Lung (tissue), 12 donors: ENCODE measurements around the gene GPR142. TPM values are rescaled to one million over a fixed set of nuclear protein-coding genes. Genes with fewer than 3 reads are reported as not detected.

ENCODE experiments used
- ATAC-seq: fragments of 200-7000 bp; cut with Tn5 transposase; one replicate; pipeline ENCODE4 v1.9.1; 2020; ENCODE audit warnings: moderate number of reproducible peaks; ENCODE audit not compliant: insufficient read depth, low FRiP score
- DNase-seq, 3 donors: peaks; one replicate each; pipeline ENCODE4 v3.0.0-alpha.2; 2013 to 2017
- H3K27ac ChIP-seq, 2 donors: one replicate each; pipeline ENCODE4 v1.5.1; 2013; ENCODE audit warnings: mild to moderate bottlenecking in 2 of 2, moderate library complexity in 2 of 2, control low read depth in 1 of 2, inconsistent platforms in 1 of 2, low read depth in 1 of 2, low read length in 1 of 2
- H3K27me3 ChIP-seq, 3 donors: one replicate each; pipeline ENCODE4 v1.5.1; 2013; ENCODE audit warnings: low read length in 2 of 3; ENCODE audit not compliant: control insufficient read depth in 3 of 3, insufficient read depth in 3 of 3
- H3K36me3 ChIP-seq, 4 donors: one replicate each; pipeline ENCODE4 v1.5.1; 2013; ENCODE audit warnings: low read length in 4 of 4, mild to moderate bottlenecking in 1 of 4, moderate library complexity in 1 of 4; ENCODE audit not compliant: control insufficient read depth in 4 of 4, insufficient read depth in 4 of 4
- H3K4me1 ChIP-seq, 5 donors: one replicate each; pipeline ENCODE4 v1.5.1; 2013; ENCODE audit warnings: low read length in 5 of 5, mild to moderate bottlenecking in 2 of 5, moderate library complexity in 1 of 5; ENCODE audit not compliant: control insufficient read depth in 5 of 5, insufficient read depth in 5 of 5
- H3K4me3 ChIP-seq: one replicate; pipeline ENCODE4 v1.5.1; 2013; ENCODE audit warnings: mild to moderate bottlenecking, control low read depth, moderate library complexity
- H3K9ac ChIP-seq, 2 donors: one replicate each; pipeline ENCODE4 v1.5.1; 2013; ENCODE audit warnings: low read length in 2 of 2, control low read depth in 1 of 2; ENCODE audit not compliant: insufficient read depth in 1 of 2
- H3K9me3 ChIP-seq, 4 donors: one replicate each; pipeline ENCODE4 v1.5.1; 2013; ENCODE audit warnings: low read length in 3 of 4, mild to moderate bottlenecking in 1 of 4, moderate library complexity in 1 of 4; ENCODE audit not compliant: control insufficient read depth in 4 of 4, insufficient read depth in 3 of 4
- WGBS, 2 donors: extraction: QIAGEN DNeasy Blood & Tissue Kit; methylation state at CpG; one replicate each; pipeline ENCODE4 v1.1.7; 2013; 5-methylcytosine and 5-hydroxymethylcytosine counted together
- polyA plus RNA-seq, 2 donors: library from polyadenylated mRNA; stranded (reverse); fragments of 200-250 nt; gene quantifications; one replicate each; pipeline ENCODE4 v1.2.1, GENCODE V29; 2013
- total RNA-seq, 2 donors: library from RNA; depleted of rRNA in 1 of 2; stranded (reverse); fragments of >200 nt in 1 of 2; gene quantifications; one replicate each; pipeline ENCODE4 v1.2.1, GENCODE V29; 2014 to 2021
- TF ChIP-seq, protein P1 (sequence below): IDR thresholded peaks from 2 replicates; pipeline ENCODE4 v1.5.1; 2012; ENCODE audit warnings: mild to moderate bottlenecking; ENCODE audit errors: control extremely low read depth, extremely low read depth
- donor health status: control.
- donor health status: control.
- donor health status: Bipolar disorder and iron deficiency.
- donor health status: healthy.
- donor health status: DM: yes; HTN: yes; CAD: no.

The GPR142 gene
- total and polyA plus RNA-seq, 4 donors = 0.03 TPM; not detected in 3

DNA sequence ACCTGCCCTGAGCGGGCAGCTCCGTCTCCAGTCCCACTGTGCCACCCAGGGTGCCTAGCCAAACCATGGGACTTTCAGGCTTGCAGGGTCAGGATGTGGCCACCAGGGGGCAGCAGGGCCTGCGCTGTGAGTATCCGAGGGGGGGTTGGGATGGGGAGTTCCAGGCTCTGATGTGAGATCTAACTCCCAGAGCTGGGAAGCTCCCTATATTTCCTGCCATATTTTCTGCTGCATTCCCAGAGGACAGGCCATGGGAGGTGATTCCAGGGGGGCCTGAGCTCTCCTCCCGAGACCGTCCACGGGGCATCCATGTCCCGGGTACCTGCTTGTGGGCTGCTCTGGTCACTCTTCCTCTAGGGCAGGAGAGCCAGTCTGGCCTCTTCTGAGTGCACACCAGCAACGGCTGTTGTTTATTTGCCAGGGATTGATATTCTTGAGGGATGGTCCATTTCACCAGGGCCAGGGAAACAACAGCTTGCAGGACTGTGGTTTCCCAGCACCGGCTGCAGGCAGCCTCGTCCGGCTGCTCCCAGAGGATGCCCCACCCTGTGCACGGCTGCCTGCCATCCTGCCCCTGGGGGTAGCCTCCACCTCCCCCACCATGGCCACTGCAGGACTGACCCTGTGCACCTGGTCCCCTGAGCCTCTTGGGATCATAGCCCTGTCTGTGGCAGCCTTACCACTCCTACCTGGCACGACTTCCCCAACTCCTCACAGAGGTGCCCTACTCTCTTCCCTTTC lies 1.2 kb downstream of the GPR142 start:
- no peak overlapping the region for H3K4me3 ChIP-seq

GRCh38 chr17:74369221-74369620 lies 1.9 kb downstream of the GPR142 start:
- Histone ChIP-seq H3K4me1 (peaks cover 0 to 11% (median 5%) of the 10 kb centered on the region in 5 donors), H3K27me3 (no peaks in the 10 kb centered on the region), H3K36me3 (no peaks in the 10 kb centered on the region), H3K9me3 (no peaks in the 10 kb centered on the region), H3K9ac (no peak overlapping the region), H3K27ac (no peak overlapping the region), H3K4me3 (no peak overlapping the region)
- 16 to 17% methylated on average over 10 of the region's 10 CpGs for WGBS, 2 donors
- no peak for ATAC-seq
- TF ChIP-seq, protein P1, sequence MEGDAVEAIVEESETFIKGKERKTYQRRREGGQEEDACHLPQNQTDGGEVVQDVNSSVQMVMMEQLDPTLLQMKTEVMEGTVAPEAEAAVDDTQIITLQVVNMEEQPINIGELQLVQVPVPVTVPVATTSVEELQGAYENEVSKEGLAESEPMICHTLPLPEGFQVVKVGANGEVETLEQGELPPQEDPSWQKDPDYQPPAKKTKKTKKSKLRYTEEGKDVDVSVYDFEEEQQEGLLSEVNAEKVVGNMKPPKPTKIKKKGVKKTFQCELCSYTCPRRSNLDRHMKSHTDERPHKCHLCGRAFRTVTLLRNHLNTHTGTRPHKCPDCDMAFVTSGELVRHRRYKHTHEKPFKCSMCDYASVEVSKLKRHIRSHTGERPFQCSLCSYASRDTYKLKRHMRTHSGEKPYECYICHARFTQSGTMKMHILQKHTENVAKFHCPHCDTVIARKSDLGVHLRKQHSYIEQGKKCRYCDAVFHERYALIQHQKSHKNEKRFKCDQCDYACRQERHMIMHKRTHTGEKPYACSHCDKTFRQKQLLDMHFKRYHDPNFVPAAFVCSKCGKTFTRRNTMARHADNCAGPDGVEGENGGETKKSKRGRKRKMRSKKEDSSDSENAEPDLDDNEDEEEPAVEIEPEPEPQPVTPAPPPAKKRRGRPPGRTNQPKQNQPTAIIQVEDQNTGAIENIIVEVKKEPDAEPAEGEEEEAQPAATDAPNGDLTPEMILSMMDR = no peak
- DNase-seq = no peak

More for the DNA sequence above, 1.2 kb downstream of the GPR142 start:
- DNase-seq (peak; percentile 45 to 63 (median 62)), ATAC-seq (peak; percentile 78)
- no peaks in the 10 kb centered on the region for H3K36me3 ChIP-seq
- WGBS, 2 donors = 13 to 19% methylated on average over 14 of the region's 14 CpGs
- TF ChIP-seq, protein P1 = peak; percentile 86
- no peak overlapping the region for H3K27ac ChIP-seq
- H3K4me1 ChIP-seq = peaks cover 0 to 6% (median 2%) of the 10 kb centered on the region in 5 donors
- H3K9me3 ChIP-seq = no peaks in the 10 kb centered on the region
- H3K9ac ChIP-seq = no peak overlapping the region
- no peaks in the 10 kb centered on the region for H3K27me3 ChIP-seq

GRCh38 chr17:74369665-74370490 lies 2.6 kb downstream of the GPR142 start:
- H3K27ac ChIP-seq = no peak overlapping the region
- peaks cover 0 to 11% (median 5%) of the 10 kb centered on the region in 5 donors for H3K4me1 ChIP-seq
- no peaks in the 10 kb centered on the region for H3K36me3 ChIP-seq
- no peak overlapping the region for H3K4me3 ChIP-seq
- 88 to 90% methylated on average over 17 of the region's 17 CpGs for WGBS, 2 donors
- no peaks in the 10 kb centered on the region for H3K9me3 ChIP-seq
- TF ChIP-seq, protein P1 = no peak
- no peak for DNase-seq
- H3K9ac ChIP-seq = no peak overlapping the region
- ATAC-seq = no peak
- no peaks in the 10 kb centered on the region for H3K27me3 ChIP-seq
